Heart right ventricle (tissue), 16 donors: ENCODE measurements around the gene MACROD2. TPM values are rescaled to one million over a fixed set of nuclear protein-coding genes. Genes with fewer than 3 reads are reported as not detected.
A peak's percentile ranks its signal among the peaks of the same experiment; 100 is the strongest.

Experiments
- ATAC-seq, 8 donors: fragments of 200-7000 bp; cut with Tn5 transposase; one replicate each; pipeline ENCODE4 v1.9.1; 2020; ENCODE audit warnings: mild to moderate bottlenecking in 8 of 8, moderate library complexity in 8 of 8, moderate number of reproducible peaks in 1 of 8
- DNase-seq, 2 donors: peaks; one replicate each; pipeline ENCODE4 v3.0.0-alpha.2; 2020
- H3K27ac ChIP-seq, 10 donors: fragments of 200-600 bp; sonication (generic) in 2 of 10; one replicate each; pipeline versions ENCODE4 v1.5.0 to v1.8.0; 2020 to 2022; ENCODE audit warnings: mild to moderate bottlenecking in 3 of 10
- H3K27me3 ChIP-seq, 7 donors: fragments of 200-600 bp; one replicate each; pipeline ENCODE4 v1.8.0; 2021 to 2022; ENCODE audit warnings: mild to moderate bottlenecking in 2 of 7
- H3K36me3 ChIP-seq, 9 donors: fragments of 200-600 bp; sonication (generic) in 1 of 9; one replicate each; pipeline versions ENCODE4 v1.5.0 to v1.8.0; 2020 to 2022; ENCODE audit warnings: mild to moderate bottlenecking in 2 of 9
- H3K4me1 ChIP-seq, 9 donors: fragments of 200-600 bp; sonication (generic) in 1 of 9; one replicate each; pipeline versions ENCODE4 v1.5.0 to v1.8.0; 2020 to 2022; ENCODE audit warnings: mild to moderate bottlenecking in 4 of 9
- H3K4me3 ChIP-seq, 10 donors: fragments of 200-600 bp; sonication (generic) in 2 of 10; one replicate each; pipeline versions ENCODE4 v1.5.0 to v1.8.0; 2020 to 2022; ENCODE audit warnings: mild to moderate bottlenecking in 7 of 10, moderate library complexity in 2 of 10
- H3K9me3 ChIP-seq, 11 donors: fragments of 200-600 bp in 10 of 11; sonication (generic) in 2 of 11; one replicate each; pipeline versions ENCODE4 v1.5.0 to v1.8.0; 2013 to 2022; ENCODE audit warnings: mild to moderate bottlenecking in 2 of 11, control low read depth in 1 of 11, moderate library complexity in 1 of 11
- CTCF ChIP-seq, 9 donors: fragments of 200-600 bp; sonication (generic) in 2 of 9; IDR thresholded peaks; one replicate each; pipeline versions ENCODE4 v1.5.0 to v1.8.0; 2021 to 2022; ENCODE audit warnings: antibody characterized with exemption in 9 of 9, mild to moderate bottlenecking in 5 of 9, moderate library complexity in 1 of 9
- WGBS, 2 donors: extraction: QIAGEN DNeasy Blood & Tissue Kit; methylation state at CpG; one replicate each; pipeline ENCODE4 v1.1.7; 2013; ENCODE audit warnings: inconsistent platforms in 1 of 2; 5-methylcytosine and 5-hydroxymethylcytosine counted together
- intact Hi-C, 10 donors: fragments of 100-400 bp; cut with DNase I; formaldehyde crosslinking; loops; one replicate each; pipeline versions ENCODE4 v1.11.1 to v1.14.2; 2022
- polyA plus RNA-seq, 2 donors: library from polyadenylated mRNA; stranded (reverse); fragments of 200-250 nt; gene quantifications; one replicate each; pipeline ENCODE4 v1.2.3, GENCODE V29; 2013
- total RNA-seq, 10 donors: library from RNA; stranded (reverse); fragmentation: NEBNext Ultra II Directional in 3 of 10; extraction: Animal tissue kit (Norgen Biotek cat#: 25700) in 3 of 10; gene quantifications; one replicate each; pipeline versions ENCODE4 v1.2.1 to v1.2.4, GENCODE V29; 2021 to 2023
- donor health status: Arrhythmogenic right ventricular cardiomyopathy.
- donor health status: ischemic (EF 13 %, LVEDD 7.1; RV severe dilation, severe dysfunction).
- donor health status: healthy with polysubstance abuse.
- donor health status: DM: no; HTN: yes; CAD: no.
- donor health status: DM: no; HTN: no; CAD: no.
- donor health status: ischemic (EF 25% LVEDD 6.9; RV normal size, moderate dysfunction).
- donor health status: ischemic (EF 25% LVEDD 5.7; RV mildly dilated, moderate dysfunction).
- donor health status: healthy.
- donor health status: DM: yes; HTN: yes; CAD: no.
- donor health status: Ischemic cardiomyopathy.
- donor health status: ischemic (EF 35%, LVEDD 5.7; RV mildly dilated, moderate dysfunction).
- donor health status: nonischemic (EF 11% LVEDD 7.7; RV severe dilation, severe dysfunction).
- donor health status: DM: yes; HTN: yes; CAD: no.
- donor health status: PGD.
- donor health status: ischemic (EF 29% LVEDD 5.4; RV normal size, mild dysfunction).
- donor health status: nonischemic (EF 23%, LVEDD 6.1; RV moderate dilation, normal function).

MACROD2 gene
- total and polyA plus RNA-seq, 12 donors: 0.28 to 6.4 (median 4.1) TPM

- Histone ChIP-seq H3K4me1 (no peaks in the 10 kb centered on the region), H3K27me3 (no peaks in the 10 kb centered on the region), H3K4me3 (no peak overlapping the region), H3K36me3 (no peaks in the 10 kb centered on the region), H3K9me3 (peaks cover 0 to 3% (median 0%) of the 10 kb centered on the region in 11 donors), H3K27ac (no peak overlapping the region)
- intact Hi-C loops: no loop called here
- DNase-seq (no peak), ATAC-seq (peak in 1 of 8 donors; percentile 55)
- TF ChIP-seq CTCF (IDR thresholded peaks at IDR 0.05): no peak
- 58 to 65% methylated on average over 5 of the region's 5 CpGs for WGBS, 2 donors
Observed at GRCh38 chr20:14633507-14633906, 638.2 kb downstream of the MACROD2 start.

- ATAC-seq: no peak
Observed at GRCh38 chr20:14634665-14635064, 639.3 kb downstream of the MACROD2 start.

GRCh38 chr20:14637441-14637840, 642.1 kb downstream of the MACROD2 start:
- no peaks in the 10 kb centered on the region for H3K36me3 ChIP-seq
- intact Hi-C loops: no loop called here
- WGBS, 2 donors: 64 to 73% methylated on average over 4 of the region's 4 CpGs
- H3K27me3 ChIP-seq: no peaks in the 10 kb centered on the region
- ATAC-seq: no peak
- no peak overlapping the region for H3K27ac ChIP-seq
- H3K4me3 ChIP-seq: no peak overlapping the region
- no peaks in the 10 kb centered on the region for H3K4me1 ChIP-seq
- DNase-seq: no peak
- H3K9me3 ChIP-seq: peaks cover 0 to 27% (median 11%) of the 10 kb centered on the region in 11 donors
- no peak for TF ChIP-seq CTCF (IDR thresholded peaks at IDR 0.05)

More at GRCh38 chr20:14634665-14635064, 639.3 kb downstream of the MACROD2 start:
- Histone ChIP-seq H3K4me3 (no peak overlapping the region), H3K9me3 (peaks cover 0 to 4% (median 0%) of the 10 kb centered on the region in 11 donors), H3K4me1 (no peaks in the 10 kb centered on the region), H3K27me3 (no peaks in the 10 kb centered on the region), H3K36me3 (no peaks in the 10 kb centered on the region), H3K27ac (no peak overlapping the region)
- DNase-seq: no peak
- no peak for TF ChIP-seq CTCF (IDR thresholded peaks at IDR 0.05)
- intact Hi-C loops: no loop called here

- Histone ChIP-seq H3K27me3 (no peaks in the 10 kb centered on the region), H3K4me3 (no peak overlapping the region), H3K4me1 (no peaks in the 10 kb centered on the region), H3K27ac (no peak overlapping the region), H3K36me3 (no peaks in the 10 kb centered on the region), H3K9me3 (peaks cover 0 to 27% (median 11%) of the 10 kb centered on the region in 11 donors)
- intact Hi-C loops: no loop called here
- no peak for DNase-seq
- no peak for ATAC-seq
- no peak for TF ChIP-seq CTCF (IDR thresholded peaks at IDR 0.05)
Observed at GRCh38 chr20:14643146-14643545, 647.8 kb downstream of the MACROD2 start.
